IPS-NIHi7 (cell line): Measurements from ENCODE around the gene SAFB.

Experiments
- DNase-seq: peaks from one replicate; pipeline ENCODE4 v3.0.0; 2012; ENCODE audit warnings: mixed read lengths; ENCODE audit errors: extremely low spot score

Gene SAFB

DNA sequence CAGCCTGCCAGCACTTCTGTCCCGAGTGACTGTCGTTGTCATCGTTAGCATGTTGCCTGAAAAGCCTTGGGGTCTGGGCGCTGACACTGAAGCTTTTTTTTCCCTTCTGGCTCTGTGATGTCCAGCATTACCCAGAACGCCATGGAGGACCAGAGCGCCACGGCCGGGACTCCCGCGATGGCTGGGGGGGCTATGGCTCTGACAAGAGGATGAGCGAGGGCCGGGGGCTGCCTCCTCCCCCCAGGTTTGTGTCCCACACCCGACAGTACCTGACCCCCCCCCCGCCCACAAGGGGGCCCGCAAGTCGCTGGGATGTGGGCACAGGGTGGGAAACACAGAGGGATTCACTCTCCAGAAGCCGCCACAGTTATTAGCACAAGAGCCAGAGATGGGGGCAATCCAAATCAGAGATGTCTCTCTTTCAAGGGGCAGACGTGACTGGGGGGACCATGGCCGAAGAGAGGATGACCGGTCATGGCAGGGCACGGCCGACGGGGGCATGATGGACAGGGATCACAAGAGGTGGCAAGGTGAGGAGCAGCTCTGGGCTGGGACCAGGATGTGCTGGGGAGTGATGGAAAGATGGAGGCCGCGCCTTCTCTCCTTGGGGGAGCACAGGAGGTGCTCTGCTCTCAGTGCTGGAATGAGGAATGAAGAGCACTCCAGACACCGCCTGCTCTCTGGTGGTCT, 44.2 kb downstream of the SAFB start:
- DNase-seq: no peak

GRCh38 chr19:5667751-5668271, 44.9 kb downstream of the SAFB start:
- DNase-seq: peak; percentile 78

GRCh38 chr19:5669212-5669611, 46.3 kb downstream of the SAFB start:
- no peak for DNase-seq

GRCh38 chr19:5671600-5671999, 48.7 kb downstream of the SAFB start:
- DNase-seq: no peak

- DNase-seq: no peak
Measured at GRCh38 chr19:5672708-5673459, 50.0 kb downstream of the SAFB start.

DNA sequence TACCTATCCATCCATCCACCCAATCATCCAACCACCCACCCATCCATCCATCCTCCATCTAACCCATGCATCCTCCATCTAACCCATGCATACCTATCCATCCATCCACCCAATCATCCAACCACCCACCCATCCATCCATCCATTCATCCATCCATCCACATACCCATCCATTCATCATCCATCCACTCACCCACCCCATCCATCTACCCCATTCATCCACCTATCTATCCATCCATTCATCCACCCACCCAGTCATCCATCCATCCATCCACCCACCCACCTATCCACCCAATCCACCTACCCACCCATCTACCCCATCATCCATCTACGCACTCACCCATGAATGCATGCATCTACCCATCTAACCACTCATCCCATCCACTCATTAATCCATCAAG, 50.9 kb downstream of the SAFB start:
- DNase-seq: no peak

GRCh38 chr19:5674714-5675113, 51.8 kb downstream of the SAFB start:
- no peak for DNase-seq

DNA sequence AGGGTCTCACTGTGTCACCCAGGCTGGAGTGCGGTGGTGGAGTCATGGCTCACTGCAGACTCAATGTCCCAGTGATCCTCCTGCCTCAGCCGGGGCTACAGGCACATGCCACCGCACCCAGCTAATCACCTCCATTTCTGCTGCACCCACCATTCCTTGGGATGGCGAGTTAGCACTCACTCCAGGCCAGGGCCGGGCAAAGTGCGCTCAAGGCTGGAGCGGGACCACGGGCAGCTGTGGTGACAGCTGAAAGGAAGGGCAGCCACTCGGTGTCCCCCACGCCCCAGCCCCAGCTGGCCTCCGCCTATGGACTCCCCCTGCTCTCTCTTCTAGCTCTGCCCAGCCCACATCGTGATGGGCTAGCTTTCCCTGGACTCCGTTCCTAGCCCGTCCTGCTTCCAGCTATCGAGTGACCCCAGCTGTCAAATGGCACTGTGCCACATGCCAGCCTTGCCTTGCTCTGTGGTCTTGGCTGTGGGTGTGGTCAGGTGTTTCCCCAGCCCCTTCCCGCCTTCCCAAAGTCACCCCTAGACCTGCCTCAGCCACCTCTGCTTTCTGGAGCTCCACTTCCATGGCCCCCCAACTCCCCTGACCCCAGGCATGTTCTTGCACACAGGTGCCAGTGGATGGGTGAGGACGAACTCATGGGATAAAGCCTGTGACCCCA, 53.4 kb downstream of the SAFB start:
- DNase-seq: no peak

GRCh38 chr19:5676772-5677105, 53.9 kb downstream of the SAFB start:
- no peak for DNase-seq

DNA sequence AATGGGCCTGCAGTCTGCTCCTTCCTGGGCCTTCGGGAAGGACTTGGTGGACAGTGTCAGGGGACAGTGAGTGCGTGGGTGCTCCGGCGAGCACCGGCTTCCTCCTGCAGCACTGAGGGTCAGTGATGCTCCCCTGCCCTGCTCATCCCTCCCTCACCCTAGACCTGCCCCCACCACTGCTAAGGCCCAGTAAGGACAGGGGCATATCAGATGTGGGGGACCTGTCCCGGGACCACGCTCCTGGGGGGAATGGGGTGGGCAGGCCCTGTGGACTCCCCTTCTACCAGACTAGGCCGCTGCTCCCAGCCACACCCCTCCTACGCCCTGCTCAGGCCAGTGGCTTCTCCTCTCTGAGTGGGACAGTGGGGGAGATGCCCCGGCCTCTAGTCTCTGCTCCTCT, 54.3 kb downstream of the SAFB start:
- DNase-seq: no peak

GRCh38 chr19:5677580-5677979, 54.7 kb downstream of the SAFB start:
- no peak for DNase-seq

GRCh38 chr19:5678071-5678718, 55.3 kb downstream of the SAFB start:
- DNase-seq: no peak

- no peak for DNase-seq
Measured at GRCh38 chr19:5679289-5680083, 56.6 kb downstream of the SAFB start.

DNA sequence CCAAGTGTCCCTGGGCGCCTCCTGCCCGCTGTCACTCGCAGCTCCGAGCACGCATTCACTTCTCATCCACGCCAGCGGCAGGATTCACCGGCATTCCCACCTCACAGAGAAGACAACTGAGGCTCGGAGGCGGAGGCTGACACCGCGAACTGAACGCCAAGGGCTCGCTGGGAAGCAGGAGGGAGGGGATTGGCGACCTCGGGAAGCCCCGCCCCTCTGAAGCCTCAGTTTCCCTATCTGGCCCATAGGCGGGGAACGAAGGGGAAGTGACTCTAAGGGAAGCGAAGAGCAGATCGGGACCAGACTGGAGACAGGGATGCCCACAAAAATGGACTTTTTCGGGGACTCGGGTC, 57.2 kb downstream of the SAFB start:
- peak; percentile 56 for DNase-seq

- DNase-seq: peak; percentile 97
Measured at GRCh38 chr19:5680437-5681368, 57.8 kb downstream of the SAFB start, which contains the start of the genes HSD11B1L and MICOS13. Gene HSD11B1L (plus strand): TSS chr19:5681027. CDS start chr19:5684833, 3,806 bp downstream. Gene MICOS13 (minus strand): TSS chr19:5680516. CDS start chr19:5680486, 30 bp downstream.

- DNase-seq: no peak
Measured at GRCh38 chr19:5681391-5682106, 58.7 kb downstream of the SAFB start.

DNA sequence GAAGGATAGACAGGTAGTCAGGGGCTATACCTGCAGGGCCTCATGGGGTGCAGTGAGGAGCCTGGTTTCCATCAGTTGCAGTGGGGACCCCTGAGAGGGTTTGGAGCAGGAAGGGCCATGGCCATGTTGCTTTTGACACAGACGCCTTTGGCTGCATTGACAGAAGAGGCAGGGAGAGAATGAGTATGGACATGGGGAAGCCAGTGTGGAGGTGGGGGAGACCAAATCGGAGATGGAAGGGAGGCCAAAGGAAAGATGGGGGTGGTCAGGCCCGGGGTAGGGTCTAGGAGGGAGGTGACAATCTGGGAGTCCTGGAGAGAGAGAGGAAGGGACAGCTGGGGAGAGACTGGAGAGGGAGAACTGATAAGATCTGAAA, 59.2 kb downstream of the SAFB start:
- no peak for DNase-seq

- DNase-seq: no peak
Measured at GRCh38 chr19:5683177-5683886, 60.4 kb downstream of the SAFB start.
